ENCODE measurements around the gene C11orf54.
"Not testable (repeated sequence)": the region's sequence is repeated elsewhere in the genome, so short reads cannot be mapped to it uniquely, and the experiment has no call there.

- not testable (repeated sequence) for TF ChIP-seq POLR2A (IDR thresholded peaks at IDR 0.05; ENCODE audit: low read length); GATA1 (IDR thresholded peaks at IDR 0.05; ENCODE audit: low read depth, low read length)
Measured at GRCh38 chr11:93774560-93774959, 33.1 kb downstream of the C11orf54 start.

Data from erythroblast (primary cell).